ENCODE measurements around the gene DCST1.

DNA sequence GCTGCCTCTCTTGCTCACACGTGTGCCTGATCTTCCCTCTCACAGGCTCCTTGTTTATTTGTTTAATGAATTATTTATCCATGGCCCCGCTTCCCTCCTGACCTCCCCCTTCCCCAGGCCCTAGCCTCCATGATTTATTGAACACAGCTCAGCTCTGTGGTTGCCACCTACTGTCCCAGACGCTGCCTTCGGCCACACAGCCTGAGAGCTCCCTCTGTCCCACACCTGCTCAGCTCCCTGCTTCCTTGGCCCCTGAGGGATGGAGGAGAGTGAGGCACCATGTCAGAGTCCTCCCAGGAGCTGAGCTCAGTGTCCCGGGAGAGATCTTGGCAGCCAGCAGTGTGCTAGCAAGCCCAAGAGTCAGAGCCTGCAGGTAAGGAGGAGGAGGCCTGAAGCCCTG, 41.9 kb downstream of the DCST1 start:
- no peak for TF ChIP-seq POLR2A (IDR thresholded peaks at IDR 0.05)
- TF ChIP-seq, protein P1, sequence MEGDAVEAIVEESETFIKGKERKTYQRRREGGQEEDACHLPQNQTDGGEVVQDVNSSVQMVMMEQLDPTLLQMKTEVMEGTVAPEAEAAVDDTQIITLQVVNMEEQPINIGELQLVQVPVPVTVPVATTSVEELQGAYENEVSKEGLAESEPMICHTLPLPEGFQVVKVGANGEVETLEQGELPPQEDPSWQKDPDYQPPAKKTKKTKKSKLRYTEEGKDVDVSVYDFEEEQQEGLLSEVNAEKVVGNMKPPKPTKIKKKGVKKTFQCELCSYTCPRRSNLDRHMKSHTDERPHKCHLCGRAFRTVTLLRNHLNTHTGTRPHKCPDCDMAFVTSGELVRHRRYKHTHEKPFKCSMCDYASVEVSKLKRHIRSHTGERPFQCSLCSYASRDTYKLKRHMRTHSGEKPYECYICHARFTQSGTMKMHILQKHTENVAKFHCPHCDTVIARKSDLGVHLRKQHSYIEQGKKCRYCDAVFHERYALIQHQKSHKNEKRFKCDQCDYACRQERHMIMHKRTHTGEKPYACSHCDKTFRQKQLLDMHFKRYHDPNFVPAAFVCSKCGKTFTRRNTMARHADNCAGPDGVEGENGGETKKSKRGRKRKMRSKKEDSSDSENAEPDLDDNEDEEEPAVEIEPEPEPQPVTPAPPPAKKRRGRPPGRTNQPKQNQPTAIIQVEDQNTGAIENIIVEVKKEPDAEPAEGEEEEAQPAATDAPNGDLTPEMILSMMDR (IDR thresholded peaks at IDR 0.05) = no peak

Measured in esophagus squamous epithelium (tissue), 4 donors.